Measurements from ENCODE around the gene MX1.

Gene MX1

GRCh38 chr21:41398251-41398650, 27.8 kb upstream of the MX1 start:
- no peaks in the 10 kb centered on the region for H3K36me3 ChIP-seq (ENCODE audit: control insufficient read depth, low read length)
- no peaks in the 10 kb centered on the region for H3K79me2 ChIP-seq (ENCODE audit: control insufficient read depth, low read length)
- H3K4me3 ChIP-seq (ENCODE audit: low read length): no peak overlapping the region
- H3K27me3 ChIP-seq (ENCODE audit: control insufficient read depth, low read length): no peaks in the 10 kb centered on the region
- no peaks in the 10 kb centered on the region for H3K9me2 ChIP-seq (replicated peaks; ENCODE audit: control insufficient read depth, low read length)
- H3F3A ChIP-seq (ENCODE audit: control insufficient read depth, insufficient read depth): no peaks in the 10 kb centered on the region
- no peaks in the 10 kb centered on the region for H3K9me3 ChIP-seq (ENCODE audit: control insufficient read depth, insufficient read depth, low read length)
- H3K4me2 ChIP-seq (ENCODE audit: low read length): no peak overlapping the region
- H3K4me1 ChIP-seq (ENCODE audit: control insufficient read depth, low read length): no peaks in the 10 kb centered on the region
- TF ChIP-seq EZH2phosphoT487 (IDR thresholded peaks at IDR 0.05; ENCODE audit: borderline replicate concordance, low read length) (no peak), CTCF (IDR thresholded peaks at IDR 0.05; ENCODE audit: low read depth, low read length, poor library complexity, severe bottlenecking) (no peak)
- H3K27ac ChIP-seq (ENCODE audit: low read depth, low read length): no peak overlapping the region
- no peaks in the 10 kb centered on the region for H4K20me1 ChIP-seq (ENCODE audit: control insufficient read depth, insufficient read depth, low read depth, low read length)

- H3K4me3 ChIP-seq (ENCODE audit: low read length): no peak overlapping the region
- no peaks in the 10 kb centered on the region for H4K20me1 ChIP-seq (ENCODE audit: control insufficient read depth, insufficient read depth, low read depth, low read length)
- H3F3A ChIP-seq (ENCODE audit: control insufficient read depth, insufficient read depth): no peaks in the 10 kb centered on the region
- TF ChIP-seq EZH2phosphoT487 (IDR thresholded peaks at IDR 0.05; ENCODE audit: borderline replicate concordance, low read length) (no peak), CTCF (IDR thresholded peaks at IDR 0.05; ENCODE audit: low read depth, low read length, poor library complexity, severe bottlenecking) (no peak)
- H3K27ac ChIP-seq (ENCODE audit: low read depth, low read length): no peak overlapping the region
- H3K27me3 ChIP-seq (ENCODE audit: control insufficient read depth, low read length): no peaks in the 10 kb centered on the region
- no peak overlapping the region for H3K4me2 ChIP-seq (ENCODE audit: low read length)
- no peaks in the 10 kb centered on the region for H3K36me3 ChIP-seq (ENCODE audit: control insufficient read depth, low read length)
- no peaks in the 10 kb centered on the region for H3K9me2 ChIP-seq (replicated peaks; ENCODE audit: control insufficient read depth, low read length)
- H3K4me1 ChIP-seq (ENCODE audit: control insufficient read depth, low read length): no peaks in the 10 kb centered on the region
- no peaks in the 10 kb centered on the region for H3K79me2 ChIP-seq (ENCODE audit: control insufficient read depth, low read length)
- no peaks in the 10 kb centered on the region for H3K9me3 ChIP-seq (ENCODE audit: control insufficient read depth, insufficient read depth, low read length)
Measured at GRCh38 chr21:41398831-41399230, 27.2 kb upstream of the MX1 start.

- H3K4me1 ChIP-seq (ENCODE audit: control insufficient read depth, low read length): no peaks in the 10 kb centered on the region
- H3K79me2 ChIP-seq (ENCODE audit: control insufficient read depth, low read length): no peaks in the 10 kb centered on the region
- H3K9me3 ChIP-seq (ENCODE audit: control insufficient read depth, insufficient read depth, low read length): no peaks in the 10 kb centered on the region
- no peak overlapping the region for H3K4me2 ChIP-seq (ENCODE audit: low read length)
- H3K27me3 ChIP-seq (ENCODE audit: control insufficient read depth, low read length): no peaks in the 10 kb centered on the region
- no peaks in the 10 kb centered on the region for H4K20me1 ChIP-seq (ENCODE audit: control insufficient read depth, insufficient read depth, low read depth, low read length)
- no peak overlapping the region for H3K27ac ChIP-seq (ENCODE audit: low read depth, low read length)
- TF ChIP-seq CTCF (IDR thresholded peaks at IDR 0.05; ENCODE audit: low read depth, low read length, poor library complexity, severe bottlenecking): no peak
- TF ChIP-seq EZH2phosphoT487 (IDR thresholded peaks at IDR 0.05; ENCODE audit: borderline replicate concordance, low read length): no peak
- no peaks in the 10 kb centered on the region for H3K9me2 ChIP-seq (replicated peaks; ENCODE audit: control insufficient read depth, low read length)
- no peaks in the 10 kb centered on the region for H3K36me3 ChIP-seq (ENCODE audit: control insufficient read depth, low read length)
- H3K4me3 ChIP-seq (ENCODE audit: low read length): no peak overlapping the region
- H3F3A ChIP-seq (ENCODE audit: control insufficient read depth, insufficient read depth): no peaks in the 10 kb centered on the region
Measured at GRCh38 chr21:41399246-41399800, 26.7 kb upstream of the MX1 start.

Measured in DOHH2 (cell line).